Uterus (tissue), 2 donors: ENCODE data around the gene CNTFR.

ENCODE experiments used
- CTCF ChIP-seq, 4 experiments: fragments of 200-600 bp in 2 of 4; fragments of 450-650 bp in 2 of 4; sonication (generic) in 2 of 4; IDR thresholded peaks; one replicate each; pipeline ENCODE4 v1.5.1; 2016 to 2019; ENCODE audit warnings: antibody characterized with exemption in 4 of 4, mild to moderate bottlenecking in 2 of 4, moderate library complexity in 1 of 4
- POLR2A ChIP-seq, 2 donors: fragments of 450-650 bp; IDR thresholded peaks; one replicate each; pipeline ENCODE4 v1.6.1; 2016; ENCODE audit warnings: antibody characterized with exemption in 2 of 2, mild to moderate bottlenecking in 1 of 2, moderate library complexity in 1 of 2

- TF ChIP-seq CTCF (IDR thresholded peaks at IDR 0.05) (no peak), POLR2A (IDR thresholded peaks at IDR 0.05) (no peak)
Measured at GRCh38 chr9:34522091-34522887, 67.2 kb downstream of the CNTFR start.
